GM23338 (cell line): Measurements from ENCODE around the gene CCR8. TPM values are rescaled to one million over a fixed set of nuclear protein-coding genes. Genes with fewer than 3 reads are reported as not detected.

ENCODE experiments used
- ATAC-seq: fragments of 200-7000 bp; cut with Tn5 transposase; 3 replicates; pipeline ENCODE4 v1.9.1; 2020
- DNase-seq: peaks from one replicate; pipeline ENCODE4 v3.0.0-alpha.2; 2015; ENCODE audit warnings: low spot score
- H2AFZ ChIP-seq: fragments of 200-600 bp; sonication (generic); 2 replicates; pipeline ENCODE4 v1.8.0; 2016; ENCODE audit warnings: antibody characterized with exemption, mild to moderate bottlenecking, moderate library complexity
- H3F3A ChIP-seq: fragments of 200-600 bp; sonication (generic); replicated peaks from 2 replicates; pipeline ENCODE4 v1.8.0; 2017; ENCODE audit warnings: antibody characterized with exemption, mixed run types, low read depth
- H3K27ac ChIP-seq: fragments of 200-600 bp; sonication (generic); 2 replicates; pipeline ENCODE4 v1.6.1; 2016; ENCODE audit warnings: low read depth
- H3K27me3 ChIP-seq: fragments of 200-600 bp; sonication (generic); 2 replicates; pipeline ENCODE4 v1.8.0; 2016; ENCODE audit warnings: mild to moderate bottlenecking, mixed run types, moderate library complexity; ENCODE audit not compliant: insufficient read depth
- H3K36me3 ChIP-seq: fragments of 200-600 bp; sonication (generic); 2 replicates; pipeline ENCODE4 v1.8.0; 2016; ENCODE audit warnings: mild to moderate bottlenecking; ENCODE audit not compliant: insufficient read depth
- H3K4me1 ChIP-seq: fragments of 200-600 bp; sonication (generic); 2 replicates; pipeline ENCODE4 v1.8.0; 2016; ENCODE audit warnings: mild to moderate bottlenecking, moderate library complexity; ENCODE audit not compliant: insufficient read depth
- H3K4me2 ChIP-seq: fragments of 200-600 bp; sonication (generic); 2 replicates; pipeline ENCODE4 v1.7.1; 2017; ENCODE audit warnings: mixed run types
- H3K4me3 ChIP-seq: fragments of 200-600 bp; sonication (generic); 2 replicates; pipeline ENCODE4 v1.6.1; 2016; ENCODE audit warnings: mixed run types
- H3K79me2 ChIP-seq: fragments of 200-600 bp; sonication (generic); replicated peaks from 2 replicates; pipeline ENCODE4 v1.8.0; 2017; ENCODE audit warnings: mild to moderate bottlenecking; ENCODE audit not compliant: insufficient read depth
- H3K9me2 ChIP-seq: fragments of 200-600 bp; sonication (generic); 2 replicates; pipeline ENCODE4 v1.8.0; 2017; ENCODE audit not compliant: insufficient read depth
- H4K20me1 ChIP-seq: fragments of 200-600 bp; sonication (generic); replicated peaks from 2 replicates; pipeline ENCODE4 v1.8.0; 2017; ENCODE audit warnings: mild to moderate bottlenecking; ENCODE audit not compliant: insufficient read depth
- H3K27ac Mint-ChIP-seq: 2 replicates; pipeline ENCODE4 v1.8.0; 2020; ENCODE audit warnings: inconsistent platforms, mild to moderate bottlenecking, moderate library complexity, mixed read lengths
- H3K27me3 Mint-ChIP-seq: 3 replicates; pipeline ENCODE4 v1.8.0; 2022; ENCODE audit warnings: low read depth, mild to moderate bottlenecking, moderate library complexity, mixed read lengths, inconsistent platforms; ENCODE audit not compliant: insufficient read depth, poor library complexity
- H3K36me3 Mint-ChIP-seq: 3 replicates; pipeline ENCODE4 v1.8.0; 2021; ENCODE audit warnings: low read depth, mild to moderate bottlenecking, inconsistent platforms, moderate library complexity, mixed read lengths
- H3K4me1 Mint-ChIP-seq: 3 replicates; pipeline ENCODE4 v1.8.0; 2020; ENCODE audit warnings: mild to moderate bottlenecking, inconsistent platforms, mixed read lengths
- H3K4me3 Mint-ChIP-seq: 3 replicates; pipeline ENCODE4 v1.8.0; 2021; ENCODE audit warnings: moderate library complexity, mild to moderate bottlenecking, inconsistent platforms, mixed read lengths
- H3K9me3 Mint-ChIP-seq: 3 replicates; pipeline ENCODE4 v1.8.0; 2020; ENCODE audit warnings: moderate library complexity, mild to moderate bottlenecking, inconsistent platforms, mixed read lengths
- CREB1 ChIP-seq: fragments of 250-450 bp; sonication (Bioruptor Pico); IDR thresholded peaks from 2 replicates; pipeline ENCODE4 v1.5.0; 2020; ENCODE audit warnings: low read depth, mild to moderate bottlenecking, moderate library complexity
- EZH2 ChIP-seq: fragments of 200-600 bp; sonication (generic); IDR thresholded peaks from one replicate; pipeline ENCODE4 v1.8.0; 2017; ENCODE audit warnings: antibody characterized with exemption, mild to moderate bottlenecking, low read depth; ENCODE audit not compliant: unreplicated experiment
- EZH2phosphoT487 ChIP-seq: fragments of 200-600 bp; sonication (generic); IDR thresholded peaks from one replicate; pipeline ENCODE4 v1.8.1; 2018; ENCODE audit warnings: antibody characterized with exemption; ENCODE audit not compliant: unreplicated experiment
- JUNB ChIP-seq: IDR thresholded peaks from one replicate; pipeline ENCODE4 v1.6.1; 2016; ENCODE audit warnings: antibody characterized with exemption; ENCODE audit not compliant: unreplicated experiment
- NANOG ChIP-seq: IDR thresholded peaks from 2 replicates; pipeline ENCODE4 v1.6.1; 2016; ENCODE audit warnings: antibody characterized with exemption, borderline replicate concordance
- POLR2AphosphoS5 ChIP-seq: IDR thresholded peaks from 2 replicates; pipeline ENCODE4 v1.6.1; 2016; ENCODE audit warnings: antibody characterized with exemption, low read depth
- STAT1 ChIP-seq: IDR thresholded peaks from one replicate; pipeline ENCODE4 v1.6.1; 2016; ENCODE audit warnings: antibody characterized with exemption; ENCODE audit not compliant: unreplicated experiment
- ZNF114 ChIP-seq: fragments of 250-450 bp; sonication (Bioruptor Pico); IDR thresholded peaks from 2 replicates; pipeline ENCODE4 v1.5.0; 2020; ENCODE audit warnings: mild to moderate bottlenecking, moderate library complexity
- ZNF331 ChIP-seq: fragments of 250-450 bp; sonication (Bioruptor Pico); IDR thresholded peaks from 2 replicates; pipeline ENCODE4 v1.5.0; 2020; ENCODE audit warnings: low read depth, mild to moderate bottlenecking, moderate library complexity
- polyA plus RNA-seq: library from polyadenylated mRNA; unstranded; fragments of >200 nt; fragmentation: Nextera tagmentation; extraction: Ambion mirVana; gene quantifications from 2 replicates; pipeline ENCODE4 v1.2.1, GENCODE V29; 2016
- total RNA-seq: library from RNA; depleted of rRNA; stranded (reverse); fragments of >200 nt; shearing (Covaris generic); gene quantifications from 2 replicates; pipeline ENCODE4 v1.2.3, GENCODE V29; 2014
- TF ChIP-seq, protein P1 (sequence below): IDR thresholded peaks from one replicate; pipeline ENCODE4 v1.6.1; 2018; ENCODE audit warnings: antibody characterized with exemption; ENCODE audit not compliant: unreplicated experiment
- TF ChIP-seq, protein P2 (sequence below): IDR thresholded peaks from 2 replicates; pipeline ENCODE4 v1.6.1; 2016; ENCODE audit warnings: antibody characterized with exemption
- TF ChIP-seq, protein P3 (sequence below): fragments of 250-450 bp; sonication (Bioruptor Pico); IDR thresholded peaks from 2 replicates; pipeline ENCODE4 v1.5.0; 2020; ENCODE audit warnings: mild to moderate bottlenecking, moderate library complexity
- TF ChIP-seq, protein P4 (sequence below), 2 experiments: fragments of 200-600 bp in 1 of 2; sonication (generic) in 1 of 2; conservative IDR thresholded peaks; 2 replicates each; pipeline versions ENCODE4 v1.5.1 to v1.6.1; 2016 to 2017; ENCODE audit warnings: antibody characterized with exemption in 2 of 2, low read depth in 2 of 2, mild to moderate bottlenecking in 2 of 2, moderate library complexity in 1 of 2

The CCR8 gene
- total and polyA plus RNA-seq, 2 experiments from 2014 or later: 0.55 TPM; not detected in 1

DNA sequence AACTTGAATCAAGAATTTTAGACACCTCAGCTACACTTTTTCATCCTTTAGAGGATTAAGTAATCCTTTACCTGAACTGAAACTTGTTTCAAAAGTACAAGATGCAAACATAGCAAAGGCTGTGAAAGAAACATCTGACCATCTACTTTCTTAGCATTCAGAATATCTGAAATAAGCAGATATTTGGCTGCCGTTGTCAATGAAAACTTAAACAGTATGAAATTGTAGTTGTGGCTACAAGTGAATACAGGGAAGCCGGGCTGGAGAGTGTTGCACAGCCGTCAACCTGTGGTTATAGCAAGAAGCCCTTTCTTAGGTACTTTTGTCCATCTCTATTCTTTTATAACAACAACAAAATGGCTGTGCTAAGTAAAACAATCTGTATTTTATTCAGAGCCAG, 42.7 kb upstream of the CCR8 start:
- Histone ChIP-seq H3F3A (no peaks in the 10 kb centered on the region), H3K36me3 (no peaks in the 10 kb centered on the region), H3K27me3 (no peaks in the 10 kb centered on the region), H2AFZ (peak overlapping the region; percentile 18; the same call in 1 of the 2 replicates), H3K4me2 (no peak overlapping the region), H3K79me2 (no peaks in the 10 kb centered on the region), H3K4me1 (no peaks in the 10 kb centered on the region), H3K4me3 (no peak overlapping the region), H4K20me1 (no peaks in the 10 kb centered on the region), H3K27ac (no peak overlapping the region), H3K9me2 (no peaks in the 10 kb centered on the region)
- Mint-ChIP-seq H3K36me3 (no peaks in the 10 kb centered on the region), H3K4me3 (no peak overlapping the region), H3K27me3 (peaks cover 5% of the 10 kb centered on the region), H3K27ac (no peak overlapping the region), H3K9me3 (no peaks in the 10 kb centered on the region), H3K4me1 (peaks cover 6% of the 10 kb centered on the region)
- ATAC-seq: no peak
- no peak for TF ChIP-seq EZH2
- TF ChIP-seq STAT1: no peak
- TF ChIP-seq, protein P1, sequence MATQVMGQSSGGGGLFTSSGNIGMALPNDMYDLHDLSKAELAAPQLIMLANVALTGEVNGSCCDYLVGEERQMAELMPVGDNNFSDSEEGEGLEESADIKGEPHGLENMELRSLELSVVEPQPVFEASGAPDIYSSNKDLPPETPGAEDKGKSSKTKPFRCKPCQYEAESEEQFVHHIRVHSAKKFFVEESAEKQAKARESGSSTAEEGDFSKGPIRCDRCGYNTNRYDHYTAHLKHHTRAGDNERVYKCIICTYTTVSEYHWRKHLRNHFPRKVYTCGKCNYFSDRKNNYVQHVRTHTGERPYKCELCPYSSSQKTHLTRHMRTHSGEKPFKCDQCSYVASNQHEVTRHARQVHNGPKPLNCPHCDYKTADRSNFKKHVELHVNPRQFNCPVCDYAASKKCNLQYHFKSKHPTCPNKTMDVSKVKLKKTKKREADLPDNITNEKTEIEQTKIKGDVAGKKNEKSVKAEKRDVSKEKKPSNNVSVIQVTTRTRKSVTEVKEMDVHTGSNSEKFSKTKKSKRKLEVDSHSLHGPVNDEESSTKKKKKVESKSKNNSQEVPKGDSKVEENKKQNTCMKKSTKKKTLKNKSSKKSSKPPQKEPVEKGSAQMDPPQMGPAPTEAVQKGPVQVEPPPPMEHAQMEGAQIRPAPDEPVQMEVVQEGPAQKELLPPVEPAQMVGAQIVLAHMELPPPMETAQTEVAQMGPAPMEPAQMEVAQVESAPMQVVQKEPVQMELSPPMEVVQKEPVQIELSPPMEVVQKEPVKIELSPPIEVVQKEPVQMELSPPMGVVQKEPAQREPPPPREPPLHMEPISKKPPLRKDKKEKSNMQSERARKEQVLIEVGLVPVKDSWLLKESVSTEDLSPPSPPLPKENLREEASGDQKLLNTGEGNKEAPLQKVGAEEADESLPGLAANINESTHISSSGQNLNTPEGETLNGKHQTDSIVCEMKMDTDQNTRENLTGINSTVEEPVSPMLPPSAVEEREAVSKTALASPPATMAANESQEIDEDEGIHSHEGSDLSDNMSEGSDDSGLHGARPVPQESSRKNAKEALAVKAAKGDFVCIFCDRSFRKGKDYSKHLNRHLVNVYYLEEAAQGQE: no peak
- TF ChIP-seq NANOG: no peak
- no peak for TF ChIP-seq ZNF114 (CRISPR knock-in tag)
- TF ChIP-seq CREB1: no peak
- no peak for TF ChIP-seq ZNF331 (CRISPR knock-in tag)
- TF ChIP-seq, protein P2, sequence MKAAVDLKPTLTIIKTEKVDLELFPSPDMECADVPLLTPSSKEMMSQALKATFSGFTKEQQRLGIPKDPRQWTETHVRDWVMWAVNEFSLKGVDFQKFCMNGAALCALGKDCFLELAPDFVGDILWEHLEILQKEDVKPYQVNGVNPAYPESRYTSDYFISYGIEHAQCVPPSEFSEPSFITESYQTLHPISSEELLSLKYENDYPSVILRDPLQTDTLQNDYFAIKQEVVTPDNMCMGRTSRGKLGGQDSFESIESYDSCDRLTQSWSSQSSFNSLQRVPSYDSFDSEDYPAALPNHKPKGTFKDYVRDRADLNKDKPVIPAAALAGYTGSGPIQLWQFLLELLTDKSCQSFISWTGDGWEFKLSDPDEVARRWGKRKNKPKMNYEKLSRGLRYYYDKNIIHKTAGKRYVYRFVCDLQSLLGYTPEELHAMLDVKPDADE: no peak
- TF ChIP-seq JUNB: no peak
- no peak for TF ChIP-seq EZH2phosphoT487
- TF ChIP-seq, protein P3, sequence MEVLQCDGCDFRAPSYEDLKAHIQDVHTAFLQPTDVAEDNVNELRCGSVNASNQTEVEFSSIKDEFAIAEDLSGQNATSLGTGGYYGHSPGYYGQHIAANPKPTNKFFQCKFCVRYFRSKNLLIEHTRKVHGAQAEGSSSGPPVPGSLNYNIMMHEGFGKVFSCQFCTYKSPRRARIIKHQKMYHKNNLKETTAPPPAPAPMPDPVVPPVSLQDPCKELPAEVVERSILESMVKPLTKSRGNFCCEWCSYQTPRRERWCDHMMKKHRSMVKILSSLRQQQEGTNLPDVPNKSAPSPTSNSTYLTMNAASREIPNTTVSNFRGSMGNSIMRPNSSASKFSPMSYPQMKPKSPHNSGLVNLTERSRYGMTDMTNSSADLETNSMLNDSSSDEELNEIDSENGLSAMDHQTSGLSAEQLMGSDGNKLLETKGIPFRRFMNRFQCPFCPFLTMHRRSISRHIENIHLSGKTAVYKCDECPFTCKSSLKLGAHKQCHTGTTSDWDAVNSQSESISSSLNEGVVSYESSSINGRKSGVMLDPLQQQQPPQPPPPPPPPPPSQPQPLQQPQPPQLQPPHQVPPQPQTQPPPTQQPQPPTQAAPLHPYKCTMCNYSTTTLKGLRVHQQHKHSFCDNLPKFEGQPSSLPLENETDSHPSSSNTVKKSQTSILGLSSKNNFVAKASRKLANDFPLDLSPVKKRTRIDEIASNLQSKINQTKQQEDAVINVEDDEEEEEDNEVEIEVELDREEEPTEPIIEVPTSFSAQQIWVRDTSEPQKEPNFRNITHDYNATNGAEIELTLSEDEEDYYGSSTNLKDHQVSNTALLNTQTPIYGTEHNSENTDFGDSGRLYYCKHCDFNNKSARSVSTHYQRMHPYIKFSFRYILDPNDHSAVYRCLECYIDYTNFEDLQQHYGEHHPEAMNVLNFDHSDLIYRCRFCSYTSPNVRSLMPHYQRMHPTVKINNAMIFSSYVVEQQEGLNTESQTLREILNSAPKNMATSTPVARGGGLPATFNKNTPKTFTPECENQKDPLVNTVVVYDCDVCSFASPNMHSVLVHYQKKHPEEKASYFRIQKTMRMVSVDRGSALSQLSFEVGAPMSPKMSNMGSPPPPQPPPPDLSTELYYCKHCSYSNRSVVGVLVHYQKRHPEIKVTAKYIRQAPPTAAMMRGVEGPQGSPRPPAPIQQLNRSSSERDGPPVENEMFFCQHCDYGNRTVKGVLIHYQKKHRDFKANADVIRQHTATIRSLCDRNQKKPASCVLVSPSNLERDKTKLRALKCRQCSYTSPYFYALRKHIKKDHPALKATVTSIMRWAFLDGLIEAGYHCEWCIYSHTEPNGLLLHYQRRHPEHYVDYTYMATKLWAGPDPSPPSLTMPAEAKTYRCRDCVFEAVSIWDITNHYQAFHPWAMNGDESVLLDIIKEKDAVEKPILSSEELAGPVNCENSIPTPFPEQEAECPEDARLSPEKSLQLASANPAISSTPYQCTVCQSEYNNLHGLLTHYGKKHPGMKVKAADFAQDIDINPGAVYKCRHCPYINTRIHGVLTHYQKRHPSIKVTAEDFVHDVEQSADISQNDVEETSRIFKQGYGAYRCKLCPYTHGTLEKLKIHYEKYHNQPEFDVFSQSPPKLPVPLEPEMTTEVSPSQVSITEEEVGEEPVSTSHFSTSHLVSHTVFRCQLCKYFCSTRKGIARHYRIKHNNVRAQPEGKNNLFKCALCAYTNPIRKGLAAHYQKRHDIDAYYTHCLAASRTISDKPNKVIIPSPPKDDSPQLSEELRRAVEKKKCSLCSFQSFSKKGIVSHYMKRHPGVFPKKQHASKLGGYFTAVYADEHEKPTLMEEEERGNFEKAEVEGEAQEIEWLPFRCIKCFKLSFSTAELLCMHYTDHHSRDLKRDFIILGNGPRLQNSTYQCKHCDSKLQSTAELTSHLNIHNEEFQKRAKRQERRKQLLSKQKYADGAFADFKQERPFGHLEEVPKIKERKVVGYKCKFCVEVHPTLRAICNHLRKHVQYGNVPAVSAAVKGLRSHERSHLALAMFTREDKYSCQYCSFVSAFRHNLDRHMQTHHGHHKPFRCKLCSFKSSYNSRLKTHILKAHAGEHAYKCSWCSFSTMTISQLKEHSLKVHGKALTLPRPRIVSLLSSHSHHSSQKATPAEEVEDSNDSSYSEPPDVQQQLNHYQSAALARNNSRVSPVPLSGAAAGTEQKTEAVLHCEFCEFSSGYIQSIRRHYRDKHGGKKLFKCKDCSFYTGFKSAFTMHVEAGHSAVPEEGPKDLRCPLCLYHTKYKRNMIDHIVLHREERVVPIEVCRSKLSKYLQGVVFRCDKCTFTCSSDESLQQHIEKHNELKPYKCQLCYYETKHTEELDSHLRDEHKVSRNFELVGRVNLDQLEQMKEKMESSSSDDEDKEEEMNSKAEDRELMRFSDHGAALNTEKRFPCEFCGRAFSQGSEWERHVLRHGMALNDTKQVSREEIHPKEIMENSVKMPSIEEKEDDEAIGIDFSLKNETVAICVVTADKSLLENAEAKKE (CRISPR knock-in tag): no peak
- TF ChIP-seq, protein P4, sequence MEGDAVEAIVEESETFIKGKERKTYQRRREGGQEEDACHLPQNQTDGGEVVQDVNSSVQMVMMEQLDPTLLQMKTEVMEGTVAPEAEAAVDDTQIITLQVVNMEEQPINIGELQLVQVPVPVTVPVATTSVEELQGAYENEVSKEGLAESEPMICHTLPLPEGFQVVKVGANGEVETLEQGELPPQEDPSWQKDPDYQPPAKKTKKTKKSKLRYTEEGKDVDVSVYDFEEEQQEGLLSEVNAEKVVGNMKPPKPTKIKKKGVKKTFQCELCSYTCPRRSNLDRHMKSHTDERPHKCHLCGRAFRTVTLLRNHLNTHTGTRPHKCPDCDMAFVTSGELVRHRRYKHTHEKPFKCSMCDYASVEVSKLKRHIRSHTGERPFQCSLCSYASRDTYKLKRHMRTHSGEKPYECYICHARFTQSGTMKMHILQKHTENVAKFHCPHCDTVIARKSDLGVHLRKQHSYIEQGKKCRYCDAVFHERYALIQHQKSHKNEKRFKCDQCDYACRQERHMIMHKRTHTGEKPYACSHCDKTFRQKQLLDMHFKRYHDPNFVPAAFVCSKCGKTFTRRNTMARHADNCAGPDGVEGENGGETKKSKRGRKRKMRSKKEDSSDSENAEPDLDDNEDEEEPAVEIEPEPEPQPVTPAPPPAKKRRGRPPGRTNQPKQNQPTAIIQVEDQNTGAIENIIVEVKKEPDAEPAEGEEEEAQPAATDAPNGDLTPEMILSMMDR (conservative IDR thresholded peaks at IDR 0.05; ENCODE audit: low read depth in 2 of 2): no peak
- no peak for TF ChIP-seq POLR2AphosphoS5
- DNase-seq: no peak
